GM12891 (cell line): Measurements from ENCODE around the gene JUNB.

Source experiments
- POLR2AphosphoS5 ChIP-seq: IDR thresholded peaks from 2 replicates; pipeline ENCODE4 v1.6.1; 2011; ENCODE audit warnings: low read depth, low read length, control low read depth
- TAF1 ChIP-seq: IDR thresholded peaks from 2 replicates; pipeline ENCODE4 v1.6.1; 2011; ENCODE audit warnings: low read depth, low read length, control low read depth

GRCh38 chr19:12764698-12765097 is 26.6 kb upstream of the JUNB start:
- no peak for TF ChIP-seq TAF1
- TF ChIP-seq POLR2AphosphoS5 = no peak
